ENCODE results near the gene ADAMTS13. TPM values are rescaled to one million over a fixed set of nuclear protein-coding genes. Genes with fewer than 3 reads are reported as not detected.

ADAMTS13 gene
- total RNA-seq, 1 experiment from 2014 or later, result 4.7 TPM

GRCh38 chr9:133460405-133461175 lies 38.4 kb downstream of the ADAMTS13 start:
- peak; percentile 55 for DNase-seq
- Mint-ChIP-seq H3K27ac (ENCODE audit: unreplicated experiment) (no peak overlapping the region), H3K9me3 (ENCODE audit: low read depth, unreplicated experiment) (no peaks in the 10 kb centered on the region), H3K27me3 (ENCODE audit: unreplicated experiment) (no peaks in the 10 kb centered on the region), H3K36me3 (ENCODE audit: insufficient read depth, unreplicated experiment) (peaks cover 29% of the 10 kb centered on the region), H3K4me3 (ENCODE audit: low read depth, unreplicated experiment) (peak overlapping the region; percentile 98), H3K4me1 (ENCODE audit: low read depth, unreplicated experiment) (no peaks in the 10 kb centered on the region)
- TF ChIP-seq, protein P1, sequence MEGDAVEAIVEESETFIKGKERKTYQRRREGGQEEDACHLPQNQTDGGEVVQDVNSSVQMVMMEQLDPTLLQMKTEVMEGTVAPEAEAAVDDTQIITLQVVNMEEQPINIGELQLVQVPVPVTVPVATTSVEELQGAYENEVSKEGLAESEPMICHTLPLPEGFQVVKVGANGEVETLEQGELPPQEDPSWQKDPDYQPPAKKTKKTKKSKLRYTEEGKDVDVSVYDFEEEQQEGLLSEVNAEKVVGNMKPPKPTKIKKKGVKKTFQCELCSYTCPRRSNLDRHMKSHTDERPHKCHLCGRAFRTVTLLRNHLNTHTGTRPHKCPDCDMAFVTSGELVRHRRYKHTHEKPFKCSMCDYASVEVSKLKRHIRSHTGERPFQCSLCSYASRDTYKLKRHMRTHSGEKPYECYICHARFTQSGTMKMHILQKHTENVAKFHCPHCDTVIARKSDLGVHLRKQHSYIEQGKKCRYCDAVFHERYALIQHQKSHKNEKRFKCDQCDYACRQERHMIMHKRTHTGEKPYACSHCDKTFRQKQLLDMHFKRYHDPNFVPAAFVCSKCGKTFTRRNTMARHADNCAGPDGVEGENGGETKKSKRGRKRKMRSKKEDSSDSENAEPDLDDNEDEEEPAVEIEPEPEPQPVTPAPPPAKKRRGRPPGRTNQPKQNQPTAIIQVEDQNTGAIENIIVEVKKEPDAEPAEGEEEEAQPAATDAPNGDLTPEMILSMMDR (IDR thresholded peaks at IDR 0.05; ENCODE audit: unreplicated experiment), result no peak
- CTCF ChIA-PET, result interaction anchor here (0.6 to 1.2 kb wide), 2 partner anchors 26 to 125 kb away, joined by 3 to 12 read pairs; no protein-coding TSS in a partner anchor
- intact Hi-C loops (cut with micrococcal nuclease; ENCODE audit: unreplicated experiment), result no loop called here
- BruUV-seq (replicated peaks), result TSS peak; percentile 45

GRCh38 chr9:133461975-133462374 lies 39.8 kb downstream of the ADAMTS13 start:
- DNase-seq, result no peak
- Mint-ChIP-seq H3K4me1 (ENCODE audit: low read depth, unreplicated experiment) (no peaks in the 10 kb centered on the region), H3K27me3 (ENCODE audit: unreplicated experiment) (no peaks in the 10 kb centered on the region), H3K27ac (ENCODE audit: unreplicated experiment) (no peak overlapping the region), H3K4me3 (ENCODE audit: low read depth, unreplicated experiment) (no peak overlapping the region), H3K9me3 (ENCODE audit: low read depth, unreplicated experiment) (no peaks in the 10 kb centered on the region), H3K36me3 (ENCODE audit: insufficient read depth, unreplicated experiment) (peaks cover 29% of the 10 kb centered on the region)
- intact Hi-C loops (cut with micrococcal nuclease; ENCODE audit: unreplicated experiment), result no loop called here
- CTCF ChIA-PET, result no interaction called here
- TF ChIP-seq, protein P1 (IDR thresholded peaks at IDR 0.05; ENCODE audit: unreplicated experiment), result no peak
- BruUV-seq (replicated peaks), result no TSS peak

- TF ChIP-seq, protein P1 (IDR thresholded peaks at IDR 0.05; ENCODE audit: unreplicated experiment), result no peak
- DNase-seq, result peak; percentile 23
- H3K4me3 Mint-ChIP-seq (ENCODE audit: low read depth, unreplicated experiment), result no peak overlapping the region
- no TSS peak for BruUV-seq (replicated peaks)
- H3K4me1 Mint-ChIP-seq (ENCODE audit: low read depth, unreplicated experiment), result no peaks in the 10 kb centered on the region
- no peaks in the 10 kb centered on the region for H3K27me3 Mint-ChIP-seq (ENCODE audit: unreplicated experiment)
- intact Hi-C loops (cut with micrococcal nuclease; ENCODE audit: unreplicated experiment), result no loop called here
- peaks cover 29% of the 10 kb centered on the region for H3K36me3 Mint-ChIP-seq (ENCODE audit: insufficient read depth, unreplicated experiment)
- H3K27ac Mint-ChIP-seq (ENCODE audit: unreplicated experiment), result no peak overlapping the region
- CTCF ChIA-PET, result no interaction called here
- H3K9me3 Mint-ChIP-seq (ENCODE audit: low read depth, unreplicated experiment), result no peaks in the 10 kb centered on the region
Measured at GRCh38 chr9:133463234-133463863, 41.2 kb downstream of the ADAMTS13 start.

GRCh38 chr9:133463864-133464615 lies 41.9 kb downstream of the ADAMTS13 start:
- H3K27me3 Mint-ChIP-seq (ENCODE audit: unreplicated experiment), result no peaks in the 10 kb centered on the region
- peaks cover 28% of the 10 kb centered on the region for H3K36me3 Mint-ChIP-seq (ENCODE audit: insufficient read depth, unreplicated experiment)
- H3K27ac Mint-ChIP-seq (ENCODE audit: unreplicated experiment), result no peak overlapping the region
- TF ChIP-seq, protein P1 (IDR thresholded peaks at IDR 0.05; ENCODE audit: unreplicated experiment), result no peak
- no TSS peak for BruUV-seq (replicated peaks)
- intact Hi-C loops (cut with micrococcal nuclease; ENCODE audit: unreplicated experiment), result no loop called here
- H3K4me1 Mint-ChIP-seq (ENCODE audit: low read depth, unreplicated experiment), result no peaks in the 10 kb centered on the region
- CTCF ChIA-PET, result no interaction called here
- DNase-seq, result no peak
- H3K9me3 Mint-ChIP-seq (ENCODE audit: low read depth, unreplicated experiment), result no peaks in the 10 kb centered on the region
- no peak overlapping the region for H3K4me3 Mint-ChIP-seq (ENCODE audit: low read depth, unreplicated experiment)
